LNCaP clone FGC (cell line): ENCODE data around the gene MEGF11.

Experiments
- DNase-seq: peaks from one replicate; pipeline ENCODE4 v3.0.0-alpha.2; 2011; ENCODE audit warnings: low read depth
- H3K4me3 ChIP-seq: 2 replicates; pipeline ENCODE4 v1.5.1; 2011; ENCODE audit warnings: mild to moderate bottlenecking, low read depth, low read length, control low read depth
- TF ChIP-seq, protein P1 (sequence below): IDR thresholded peaks from 2 replicates; pipeline ENCODE4 v1.5.1; 2012; ENCODE audit warnings: mild to moderate bottlenecking; ENCODE audit not compliant: control insufficient read depth, insufficient read depth; ENCODE audit errors: extremely low read depth

The MEGF11 gene

DNA sequence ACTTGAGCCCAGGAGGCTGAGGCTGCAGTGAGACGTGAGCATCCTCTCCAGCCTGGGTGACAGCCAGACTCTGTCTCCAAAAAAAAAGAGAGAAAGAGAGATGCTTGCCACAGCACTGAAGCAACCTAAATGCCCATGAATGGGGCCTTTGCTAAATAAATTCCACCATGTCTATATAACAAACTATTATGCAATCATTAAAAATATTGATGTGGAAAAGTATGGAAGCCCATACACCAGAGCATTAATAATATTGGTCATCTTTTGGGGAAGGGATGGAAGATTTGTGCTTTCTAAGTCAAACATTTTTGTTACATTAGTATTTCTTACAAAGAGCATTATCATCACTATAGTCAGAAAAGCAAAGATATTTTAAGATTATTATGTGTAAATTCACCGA, 116.6 kb downstream of the MEGF11 start:
- TF ChIP-seq, protein P1, sequence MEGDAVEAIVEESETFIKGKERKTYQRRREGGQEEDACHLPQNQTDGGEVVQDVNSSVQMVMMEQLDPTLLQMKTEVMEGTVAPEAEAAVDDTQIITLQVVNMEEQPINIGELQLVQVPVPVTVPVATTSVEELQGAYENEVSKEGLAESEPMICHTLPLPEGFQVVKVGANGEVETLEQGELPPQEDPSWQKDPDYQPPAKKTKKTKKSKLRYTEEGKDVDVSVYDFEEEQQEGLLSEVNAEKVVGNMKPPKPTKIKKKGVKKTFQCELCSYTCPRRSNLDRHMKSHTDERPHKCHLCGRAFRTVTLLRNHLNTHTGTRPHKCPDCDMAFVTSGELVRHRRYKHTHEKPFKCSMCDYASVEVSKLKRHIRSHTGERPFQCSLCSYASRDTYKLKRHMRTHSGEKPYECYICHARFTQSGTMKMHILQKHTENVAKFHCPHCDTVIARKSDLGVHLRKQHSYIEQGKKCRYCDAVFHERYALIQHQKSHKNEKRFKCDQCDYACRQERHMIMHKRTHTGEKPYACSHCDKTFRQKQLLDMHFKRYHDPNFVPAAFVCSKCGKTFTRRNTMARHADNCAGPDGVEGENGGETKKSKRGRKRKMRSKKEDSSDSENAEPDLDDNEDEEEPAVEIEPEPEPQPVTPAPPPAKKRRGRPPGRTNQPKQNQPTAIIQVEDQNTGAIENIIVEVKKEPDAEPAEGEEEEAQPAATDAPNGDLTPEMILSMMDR, result no peak
- DNase-seq, result no peak
- no peak overlapping the region for H3K4me3 ChIP-seq

DNA sequence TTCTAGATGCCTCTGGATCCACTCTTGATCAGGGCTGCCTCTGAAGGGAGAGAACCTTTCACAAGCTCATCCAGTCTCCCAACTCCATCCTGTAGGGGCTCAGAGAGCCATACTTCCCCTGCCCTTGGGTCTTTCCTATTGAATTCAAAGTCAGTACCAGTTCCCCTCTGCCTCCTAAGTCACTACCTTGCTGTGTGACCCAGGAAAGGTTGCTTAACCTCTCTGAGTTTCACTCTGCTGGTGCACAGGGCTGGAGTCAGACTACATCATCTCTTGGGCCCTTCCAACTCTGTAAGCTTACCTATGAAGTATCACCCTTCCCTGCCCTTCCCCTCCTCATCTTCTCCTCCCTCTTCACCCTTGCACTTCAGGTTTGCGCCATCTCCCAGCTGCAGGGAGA, 117.9 kb downstream of the MEGF11 start:
- no peak overlapping the region for H3K4me3 ChIP-seq
- TF ChIP-seq, protein P1, result no peak
- no peak for DNase-seq

DNA sequence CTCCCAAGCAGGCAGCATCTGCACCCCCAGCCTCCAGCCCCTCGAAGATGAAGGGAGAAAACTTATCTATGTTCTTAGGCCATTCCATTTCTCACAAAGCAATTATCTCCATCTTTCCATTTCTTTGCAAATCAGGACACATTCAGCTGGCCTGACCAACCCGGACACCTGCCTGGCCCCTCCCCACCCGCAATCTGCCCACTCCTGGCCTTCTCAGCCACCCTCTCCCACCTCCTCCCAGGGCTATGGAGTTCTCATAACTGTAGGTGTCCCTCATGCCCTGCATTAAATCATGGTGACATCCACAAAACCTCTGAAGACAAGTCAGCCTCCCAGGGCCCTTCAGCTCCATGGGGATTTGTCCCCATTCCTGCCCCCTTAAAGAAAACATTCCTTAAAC, 119.3 kb downstream of the MEGF11 start:
- TF ChIP-seq, protein P1, result no peak
- H3K4me3 ChIP-seq, result no peak overlapping the region
- DNase-seq, result no peak

DNA sequence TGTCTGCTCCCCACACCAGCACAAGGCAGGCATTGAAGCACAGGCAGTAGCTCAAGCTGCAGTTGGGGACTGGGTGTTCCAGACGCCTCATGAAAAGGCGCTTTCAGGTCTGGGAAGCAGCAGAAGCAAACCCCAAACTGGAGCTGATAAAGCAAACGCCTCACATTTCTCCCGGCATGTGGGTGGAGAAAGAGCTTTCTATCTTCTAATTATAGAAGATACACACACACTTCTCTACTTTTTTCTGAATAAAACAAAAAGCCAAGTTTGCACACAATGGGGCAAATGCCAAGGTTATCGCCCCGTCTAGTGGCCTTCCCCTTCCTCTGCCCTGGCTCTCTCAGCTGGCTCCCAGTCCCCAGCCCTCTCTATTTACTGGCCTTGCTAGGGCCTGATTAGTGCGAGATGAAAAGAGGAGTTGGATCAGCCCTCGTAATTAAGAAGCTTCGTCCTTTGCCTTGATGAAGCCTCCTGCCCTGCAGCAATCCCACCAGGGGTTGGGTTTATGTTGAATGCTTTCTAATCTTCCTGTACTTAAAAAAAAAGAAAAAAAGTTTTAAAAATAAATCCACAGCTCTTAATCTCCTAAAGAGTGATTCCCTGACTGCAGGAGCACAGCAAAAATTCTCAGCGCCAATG, 120.2 kb downstream of the MEGF11 start:
- TF ChIP-seq, protein P1, result no peak
- no peak for DNase-seq
- no peak overlapping the region for H3K4me3 ChIP-seq

DNA sequence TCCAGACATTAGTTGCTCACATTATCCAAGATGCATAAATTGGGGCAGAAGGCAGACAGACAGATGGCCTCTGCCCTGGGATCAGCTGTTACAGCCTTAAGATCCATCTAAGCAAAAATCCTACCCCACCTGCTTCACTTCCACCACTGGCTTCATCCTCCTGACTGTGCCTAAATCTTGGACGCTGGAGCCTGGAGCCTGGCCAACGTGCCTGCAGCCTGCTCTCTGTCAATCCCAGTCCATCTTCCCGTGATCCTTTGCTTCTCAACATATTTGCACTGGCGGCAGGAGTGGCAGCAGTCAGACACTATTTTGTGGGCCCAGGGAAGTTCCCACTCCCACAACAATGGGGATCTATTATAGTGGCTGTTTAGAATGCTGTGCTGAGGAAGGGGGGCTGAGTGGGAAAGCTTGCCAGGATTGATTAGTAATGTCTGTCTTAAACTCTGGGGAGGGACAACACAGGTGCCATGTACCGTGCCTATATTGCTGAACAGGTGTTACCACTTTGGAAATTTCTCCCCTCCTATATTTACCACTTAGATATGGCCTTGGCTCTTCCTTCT, 121.2 kb downstream of the MEGF11 start:
- TF ChIP-seq, protein P1, result no peak
- H3K4me3 ChIP-seq, result no peak overlapping the region
- no peak for DNase-seq

DNA sequence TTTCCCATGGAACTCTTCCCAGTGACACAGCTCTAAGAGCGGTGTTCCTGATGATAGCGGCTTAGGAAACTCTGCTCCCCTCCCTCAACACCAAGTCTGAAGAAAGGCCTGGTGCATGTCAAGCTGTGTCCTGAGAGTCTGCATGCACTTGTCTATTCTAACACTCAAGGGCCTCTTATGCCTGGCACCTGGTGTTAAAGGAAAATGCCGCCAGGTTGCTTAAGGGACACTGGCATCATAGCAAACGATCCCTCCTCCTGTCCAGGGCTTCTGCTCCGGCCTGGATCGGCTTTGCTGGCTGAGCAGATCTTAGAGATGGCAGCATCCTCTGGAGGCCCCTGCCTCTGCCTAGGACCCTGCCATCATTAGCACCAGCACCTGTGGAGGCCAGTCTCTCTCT, 121.7 kb downstream of the MEGF11 start:
- no peak overlapping the region for H3K4me3 ChIP-seq
- TF ChIP-seq, protein P1, result no peak
- no peak for DNase-seq

DNA sequence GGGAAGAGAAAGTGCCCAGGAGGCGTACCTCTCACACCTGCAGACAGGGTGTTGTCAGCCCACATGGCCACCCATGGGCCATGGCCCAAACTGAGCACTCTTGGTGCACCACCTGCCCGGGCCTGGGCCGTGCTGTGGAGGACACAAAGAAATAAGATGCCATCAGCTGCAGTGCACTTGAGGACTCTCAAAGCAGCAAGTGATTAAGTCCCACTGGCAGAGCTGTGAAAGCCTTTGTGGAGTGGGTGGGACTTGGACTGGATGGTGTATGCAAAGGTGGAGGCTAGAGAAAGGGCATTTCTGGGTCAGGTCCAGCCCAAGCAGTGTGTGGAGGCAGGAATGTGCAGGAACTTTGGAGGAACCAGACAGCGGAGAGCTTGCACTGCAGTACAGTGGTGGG, 122.3 kb downstream of the MEGF11 start:
- no peak for DNase-seq
- H3K4me3 ChIP-seq, result no peak overlapping the region
- TF ChIP-seq, protein P1, result no peak
